ENCODE results near the gene FITM1.

The FITM1 gene

DNA sequence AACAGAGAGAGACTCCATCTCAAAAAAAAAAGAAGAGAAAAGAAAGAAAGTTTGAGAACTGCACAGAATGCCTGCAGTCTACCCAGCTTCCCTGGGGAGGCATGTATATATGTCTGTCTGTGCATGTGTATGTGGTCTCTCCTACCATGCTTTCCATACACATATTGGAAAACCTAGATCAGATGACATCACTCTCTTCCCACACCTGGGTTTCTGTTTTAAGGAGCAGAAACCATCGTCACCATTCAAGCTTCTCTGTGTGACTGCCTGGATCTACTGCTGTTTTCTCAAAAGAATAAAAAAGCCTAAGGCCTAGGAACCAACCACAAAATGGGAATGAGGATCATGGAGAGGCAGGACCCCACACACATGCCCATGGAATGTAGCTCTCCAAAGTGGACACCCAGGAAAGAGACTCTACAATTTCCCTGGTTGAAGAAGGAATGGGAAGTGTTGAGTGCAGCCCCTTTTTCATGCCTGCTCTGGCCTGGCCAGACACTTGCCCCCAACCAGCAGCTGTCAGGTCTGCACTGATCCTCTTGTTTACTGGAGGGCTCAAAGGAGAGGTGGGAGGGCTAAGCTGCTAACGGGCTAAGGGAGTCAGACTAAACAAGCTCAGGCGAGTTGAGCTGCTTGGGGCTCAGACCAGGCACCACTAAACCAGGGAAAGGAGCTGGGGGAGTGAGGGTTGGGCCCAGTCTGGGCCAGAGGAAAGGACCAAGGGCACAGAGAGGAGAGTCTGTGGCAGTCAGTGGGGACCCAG lies 44.1 kb upstream of the FITM1 start:
- no peak for DNase-seq (ENCODE audit: low read depth)
- H3K4me3 ChIP-seq (ENCODE audit: low read length): no peak overlapping the region
- TF ChIP-seq, protein P1, sequence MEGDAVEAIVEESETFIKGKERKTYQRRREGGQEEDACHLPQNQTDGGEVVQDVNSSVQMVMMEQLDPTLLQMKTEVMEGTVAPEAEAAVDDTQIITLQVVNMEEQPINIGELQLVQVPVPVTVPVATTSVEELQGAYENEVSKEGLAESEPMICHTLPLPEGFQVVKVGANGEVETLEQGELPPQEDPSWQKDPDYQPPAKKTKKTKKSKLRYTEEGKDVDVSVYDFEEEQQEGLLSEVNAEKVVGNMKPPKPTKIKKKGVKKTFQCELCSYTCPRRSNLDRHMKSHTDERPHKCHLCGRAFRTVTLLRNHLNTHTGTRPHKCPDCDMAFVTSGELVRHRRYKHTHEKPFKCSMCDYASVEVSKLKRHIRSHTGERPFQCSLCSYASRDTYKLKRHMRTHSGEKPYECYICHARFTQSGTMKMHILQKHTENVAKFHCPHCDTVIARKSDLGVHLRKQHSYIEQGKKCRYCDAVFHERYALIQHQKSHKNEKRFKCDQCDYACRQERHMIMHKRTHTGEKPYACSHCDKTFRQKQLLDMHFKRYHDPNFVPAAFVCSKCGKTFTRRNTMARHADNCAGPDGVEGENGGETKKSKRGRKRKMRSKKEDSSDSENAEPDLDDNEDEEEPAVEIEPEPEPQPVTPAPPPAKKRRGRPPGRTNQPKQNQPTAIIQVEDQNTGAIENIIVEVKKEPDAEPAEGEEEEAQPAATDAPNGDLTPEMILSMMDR (conservative IDR thresholded peaks at IDR 0.05; ENCODE audit: low read length): no peak

DNA sequence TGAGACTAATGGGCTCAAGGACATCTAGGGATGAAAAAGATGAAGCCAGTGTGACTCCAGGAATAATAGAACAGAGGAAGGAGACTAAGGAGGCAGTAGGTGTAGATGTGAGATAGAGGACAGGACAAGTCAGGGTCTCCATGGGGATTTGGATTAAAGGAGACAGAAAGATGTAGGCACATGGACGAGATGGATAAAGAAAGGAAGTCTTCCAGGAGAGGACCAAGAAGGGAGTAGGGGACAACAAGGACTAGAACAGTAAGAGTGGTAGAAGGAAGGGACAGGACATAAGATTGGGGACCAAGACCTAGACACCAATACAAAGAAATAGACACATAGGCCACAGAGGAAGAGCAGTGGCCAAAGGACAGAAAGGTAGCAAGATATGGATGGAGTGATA lies 43.5 kb upstream of the FITM1 start:
- DNase-seq (ENCODE audit: low read depth): no peak
- TF ChIP-seq, protein P1 (conservative IDR thresholded peaks at IDR 0.05; ENCODE audit: low read length): no peak
- H3K4me3 ChIP-seq (ENCODE audit: low read length): no peak overlapping the region

DNA sequence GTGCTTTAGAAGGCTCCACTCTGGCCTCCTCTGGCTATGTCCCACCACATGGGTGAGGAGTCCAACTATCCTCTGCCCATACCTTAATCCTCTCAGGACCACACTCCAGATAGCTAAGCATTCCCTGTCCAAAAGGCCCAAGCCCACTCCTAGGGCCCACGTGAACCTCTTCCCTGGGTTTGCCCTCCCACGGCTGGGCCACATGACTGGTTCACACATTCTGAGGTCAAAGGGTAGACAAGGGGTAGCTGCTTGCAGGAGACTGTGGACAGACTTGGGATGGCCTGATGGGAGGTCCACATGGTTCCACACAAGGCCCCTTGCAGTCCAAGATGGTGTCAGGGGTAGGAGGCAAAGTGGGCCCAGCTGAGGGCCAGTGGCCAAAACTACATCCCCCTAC lies 42.4 kb upstream of the FITM1 start:
- no peak overlapping the region for H3K4me3 ChIP-seq (ENCODE audit: low read length)
- DNase-seq (ENCODE audit: low read depth): no peak
- TF ChIP-seq, protein P1 (conservative IDR thresholded peaks at IDR 0.05; ENCODE audit: low read length): no peak

DNA sequence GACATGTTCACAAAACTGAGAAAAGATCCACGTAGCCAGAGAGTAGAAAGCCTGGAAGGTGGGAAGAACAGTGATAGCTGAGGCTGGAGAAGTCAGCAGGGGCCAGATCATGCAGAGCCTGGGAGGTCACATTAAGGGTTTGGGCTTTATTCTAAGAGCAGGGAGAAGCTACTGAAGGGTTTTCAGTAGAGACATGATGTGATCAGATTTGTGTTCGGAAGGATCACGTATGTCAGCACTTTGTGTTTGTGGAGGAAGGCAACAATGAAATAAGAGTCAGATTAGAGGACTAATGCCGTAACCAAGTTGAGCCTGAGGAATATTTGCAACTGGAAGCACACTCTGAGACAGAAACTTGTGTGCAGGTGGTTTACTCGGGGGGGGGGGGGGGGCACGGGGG lies 40.6 kb upstream of the FITM1 start:
- no peak overlapping the region for H3K4me3 ChIP-seq (ENCODE audit: low read length)
- TF ChIP-seq, protein P1 (conservative IDR thresholded peaks at IDR 0.05; ENCODE audit: low read length): no peak
- DNase-seq (ENCODE audit: low read depth): no peak

DNA sequence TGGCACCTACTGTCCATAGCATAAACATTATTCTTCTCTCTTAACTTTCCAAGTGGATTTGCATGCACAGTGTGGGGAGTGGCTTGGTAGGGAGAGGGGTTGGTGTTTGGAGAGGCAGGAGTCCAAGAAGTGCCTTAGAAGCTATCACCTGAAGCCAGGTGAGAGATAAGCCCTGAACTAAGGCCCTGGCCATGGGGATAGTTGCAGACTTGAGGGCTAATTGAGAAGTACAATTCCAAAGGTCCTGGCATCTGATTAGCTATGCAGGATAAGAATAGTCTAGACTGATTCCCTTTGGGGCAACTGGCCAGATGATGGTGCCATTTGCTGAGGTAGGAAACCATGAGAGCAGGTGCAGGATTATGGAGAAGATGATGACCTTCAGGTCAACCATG lies 38.4 kb upstream of the FITM1 start:
- no peak for DNase-seq (ENCODE audit: low read depth)
- no peak overlapping the region for H3K4me3 ChIP-seq (ENCODE audit: low read length)
- TF ChIP-seq, protein P1 (conservative IDR thresholded peaks at IDR 0.05; ENCODE audit: low read length): no peak

DNA sequence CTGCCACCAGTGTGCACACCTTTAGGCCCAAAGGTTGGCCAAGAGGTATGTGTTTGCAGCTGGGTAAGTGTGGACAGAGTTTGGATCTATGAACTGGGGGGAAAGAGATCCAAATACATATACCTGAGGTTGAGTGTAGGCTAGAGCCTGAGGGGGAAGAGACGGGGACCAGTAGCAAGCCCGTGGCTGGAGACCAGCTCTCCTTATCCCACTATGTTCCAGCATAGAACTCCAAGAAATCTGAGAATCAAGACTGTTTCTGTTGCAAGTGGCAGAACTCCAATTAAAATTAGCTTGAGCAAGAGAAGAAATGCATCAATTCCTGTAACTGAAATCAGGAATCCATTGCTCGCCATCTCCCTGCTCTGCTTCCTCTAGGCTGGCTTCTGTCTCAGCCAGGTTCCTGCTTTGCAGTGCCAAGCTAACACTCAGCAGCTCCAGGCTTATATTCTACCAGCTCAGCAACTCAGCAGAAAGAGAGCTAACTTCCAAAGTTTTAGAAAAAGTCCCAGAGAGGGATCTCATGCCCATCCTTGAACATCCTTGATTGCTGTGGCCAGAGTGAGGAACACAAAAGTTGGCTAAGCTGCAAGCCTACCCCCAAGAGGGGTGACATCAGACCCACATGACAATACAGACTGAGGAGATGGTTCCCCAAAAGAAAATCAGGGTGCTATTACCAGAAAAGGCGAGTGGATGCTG lies 37.8 kb upstream of the FITM1 start:
- no peak overlapping the region for H3K4me3 ChIP-seq (ENCODE audit: low read length)
- DNase-seq (ENCODE audit: low read depth): peak; percentile 42
- TF ChIP-seq, protein P1 (conservative IDR thresholded peaks at IDR 0.05; ENCODE audit: low read length): no peak

Data from AG10803 (cell line).